Neural progenitor cell (in vitro differentiated cells): ENCODE measurements around the gene ZNF18. TPM values are rescaled to one million over a fixed set of nuclear protein-coding genes. Genes with fewer than 3 reads are reported as not detected.
"Not testable (repeated sequence)": the region's sequence is repeated elsewhere in the genome, so short reads cannot be mapped to it uniquely, and the experiment has no call there.

Source experiments
- DNase-seq: peaks from one replicate; pipeline ENCODE4 v3.0.0-alpha.2; 2016; ENCODE audit warnings: low spot score
- H2AFZ ChIP-seq: fragments of 200-600 bp; sonication (generic); replicated peaks from 2 replicates; pipeline ENCODE4 v1.6.1; 2016; ENCODE audit warnings: antibody characterized with exemption
- H3F3A ChIP-seq: fragments of 200-600 bp; sonication (generic); 2 replicates; pipeline ENCODE4 v1.6.1; 2016; ENCODE audit warnings: antibody characterized with exemption, low read depth
- H3K27ac ChIP-seq: fragments of 200-600 bp; sonication (generic); 2 replicates; pipeline ENCODE4 v1.5.1; 2016; ENCODE audit warnings: mild to moderate bottlenecking
- H3K27me3 ChIP-seq: fragments of 200-600 bp; sonication (generic); 2 replicates; pipeline ENCODE4 v1.6.1; 2016; ENCODE audit warnings: mild to moderate bottlenecking, moderate library complexity
- H3K36me3 ChIP-seq: fragments of 200-600 bp; sonication (generic); 2 replicates; pipeline ENCODE4 v1.5.1; 2016
- H3K4me1 ChIP-seq: fragments of 200-600 bp; sonication (generic); 2 replicates; pipeline ENCODE4 v1.6.1; 2016; ENCODE audit warnings: mixed run types
- H3K4me2 ChIP-seq: fragments of 200-600 bp; sonication (generic); 2 replicates; pipeline ENCODE4 v1.6.1; 2016
- H3K4me3 ChIP-seq: fragments of 200-600 bp; sonication (generic); 2 replicates; pipeline ENCODE4 v1.5.1; 2016
- H3K79me2 ChIP-seq: fragments of 200-600 bp; sonication (generic); 2 replicates; pipeline ENCODE4 v1.6.1; 2016; ENCODE audit warnings: low read depth
- H3K9ac ChIP-seq: fragments of 200-600 bp; sonication (generic); 2 replicates; pipeline ENCODE4 v1.6.1; 2016
- H3K9me3 ChIP-seq: fragments of 200-600 bp; sonication (generic); 2 replicates; pipeline ENCODE4 v1.5.1; 2016; ENCODE audit warnings: low read depth
- H4K20me1 ChIP-seq: fragments of 200-600 bp; sonication (generic); 2 replicates; pipeline ENCODE4 v1.6.1; 2016; ENCODE audit warnings: low read depth
- H3K27ac Mint-ChIP-seq: 3 replicates; pipeline ENCODE4 v1.8.0; 2021; ENCODE audit warnings: mixed read lengths
- H3K27me3 Mint-ChIP-seq: 2 replicates; pipeline ENCODE4 v1.8.0; 2022; ENCODE audit warnings: low read depth, mild to moderate bottlenecking, inconsistent platforms, moderate library complexity, mixed read lengths; ENCODE audit not compliant: insufficient read depth
- H3K36me3 Mint-ChIP-seq: 3 replicates; pipeline ENCODE4 v1.8.0; 2021; ENCODE audit warnings: mixed read lengths
- H3K4me1 Mint-ChIP-seq: 3 replicates; pipeline ENCODE4 v1.8.0; 2021; ENCODE audit warnings: mixed read lengths
- H3K4me3 Mint-ChIP-seq: 3 replicates; pipeline ENCODE4 v1.8.0; 2021; ENCODE audit warnings: mild to moderate bottlenecking, moderate library complexity, mixed read lengths
- H3K9me3 Mint-ChIP-seq: 3 replicates; pipeline ENCODE4 v1.8.0; 2020; ENCODE audit warnings: mixed read lengths
- CTCF ChIP-seq: fragments of 200-600 bp; sonication (generic); IDR thresholded peaks from 2 replicates; pipeline ENCODE4 v1.5.1; 2017; ENCODE audit warnings: antibody characterized with exemption, mild to moderate bottlenecking
- EZH2 ChIP-seq: fragments of 200-600 bp; sonication (generic); IDR thresholded peaks from 2 replicates; pipeline ENCODE4 v1.6.1; 2017; ENCODE audit warnings: antibody characterized with exemption, mild to moderate bottlenecking, moderate library complexity
- EZH2phosphoT487 ChIP-seq: fragments of 200-600 bp; sonication (generic); IDR thresholded peaks from 2 replicates; pipeline ENCODE4 v1.6.1; 2017; ENCODE audit warnings: antibody characterized with exemption
- total RNA-seq: library from RNA; depleted of rRNA; stranded (reverse); fragments of >200 nt; gene quantifications from 2 replicates; pipeline ENCODE4 v1.2.3, GENCODE V29; 2015; ENCODE audit warnings: low replicate concordance

Gene ZNF18
- total RNA-seq, 1 donor from 2014 or later = 15.9 TPM

DNA sequence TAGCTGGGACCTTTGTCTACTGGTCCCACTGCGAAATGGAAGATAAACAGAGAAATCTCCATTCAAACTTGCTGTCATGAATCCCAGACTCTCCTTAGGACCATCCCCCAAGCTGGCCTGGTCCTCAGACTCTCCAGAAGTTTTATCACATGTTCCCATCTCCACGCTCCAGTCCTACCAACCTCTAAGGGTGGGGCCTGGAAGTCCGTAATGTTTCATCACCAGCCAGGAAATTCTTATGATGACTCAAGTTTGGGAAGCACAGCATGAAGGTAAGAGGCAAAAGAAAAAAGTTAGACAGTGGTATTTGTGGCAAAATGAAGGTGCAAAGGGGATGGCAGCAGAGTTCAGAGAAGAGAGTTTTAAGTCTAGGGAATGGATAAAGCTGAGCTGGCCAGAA is 52.7 kb downstream of the ZNF18 start:
- no peak overlapping the region for H3K4me3 Mint-ChIP-seq
- H3K9ac ChIP-seq = no peak overlapping the region
- no peaks in the 10 kb centered on the region for H4K20me1 ChIP-seq
- no peaks in the 10 kb centered on the region for H3F3A ChIP-seq
- TF ChIP-seq EZH2phosphoT487 (no peak), CTCF (no peak), EZH2 (no peak)
- no peak overlapping the region for H3K27ac ChIP-seq
- H3K4me1 ChIP-seq = peaks cover 6% of the 10 kb centered on the region
- no peak overlapping the region for H3K4me2 ChIP-seq
- no peak for DNase-seq
- H2AFZ ChIP-seq = no peak overlapping the region
- H3K36me3 ChIP-seq = no peaks in the 10 kb centered on the region
- H3K9me3 ChIP-seq = no peaks in the 10 kb centered on the region
- H3K27me3 ChIP-seq = no peaks in the 10 kb centered on the region
- H3K27me3 Mint-ChIP-seq = no peaks in the 10 kb centered on the region
- H3K4me1 Mint-ChIP-seq = no peaks in the 10 kb centered on the region
- H3K9me3 Mint-ChIP-seq = no peaks in the 10 kb centered on the region
- no peak overlapping the region for H3K27ac Mint-ChIP-seq
- no peaks in the 10 kb centered on the region for H3K79me2 ChIP-seq
- H3K4me3 ChIP-seq = no peak overlapping the region
- no peaks in the 10 kb centered on the region for H3K36me3 Mint-ChIP-seq

DNA sequence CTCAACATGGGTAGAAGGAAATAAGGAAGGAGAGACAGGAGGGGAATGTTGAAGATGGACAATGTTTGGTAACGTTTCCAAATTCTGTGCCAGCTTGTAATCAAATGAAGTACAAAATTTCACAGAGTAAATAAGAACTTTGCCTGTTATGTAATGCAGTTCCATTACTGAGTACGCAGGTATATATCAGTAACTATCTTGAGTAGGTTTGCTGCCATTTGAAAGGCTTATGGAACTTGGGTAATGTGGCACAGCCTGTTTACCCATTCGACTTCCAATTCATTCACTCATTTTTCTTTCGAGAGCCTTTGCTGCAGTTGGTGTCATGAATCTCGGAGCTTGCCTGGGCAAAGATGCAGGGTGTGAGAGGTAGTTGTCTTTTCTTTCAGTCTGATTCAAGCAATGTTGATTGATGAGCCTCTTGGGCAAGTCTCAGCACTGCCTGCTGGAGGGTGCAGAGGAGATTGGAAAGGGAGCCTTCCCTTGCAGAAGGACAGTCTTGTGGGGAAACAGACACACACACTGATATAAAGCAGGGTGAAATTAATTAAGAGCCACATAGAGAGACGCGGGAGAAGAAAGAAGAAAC is 53.4 kb downstream of the ZNF18 start:
- no peaks in the 10 kb centered on the region for H3F3A ChIP-seq
- no peaks in the 10 kb centered on the region for H3K36me3 ChIP-seq
- H3K4me2 ChIP-seq = no peak overlapping the region
- DNase-seq = no peak
- no peaks in the 10 kb centered on the region for H3K79me2 ChIP-seq
- Mint-ChIP-seq H3K36me3 (no peaks in the 10 kb centered on the region), H3K9me3 (no peaks in the 10 kb centered on the region), H3K27ac (no peak overlapping the region), H3K4me1 (no peaks in the 10 kb centered on the region), H3K27me3 (no peaks in the 10 kb centered on the region), H3K4me3 (no peak overlapping the region)
- H3K9me3 ChIP-seq = no peaks in the 10 kb centered on the region
- TF ChIP-seq EZH2phosphoT487 = no peak
- no peak for TF ChIP-seq EZH2
- TF ChIP-seq CTCF = no peak
- peaks cover 6% of the 10 kb centered on the region for H3K4me1 ChIP-seq
- no peaks in the 10 kb centered on the region for H3K27me3 ChIP-seq
- H3K9ac ChIP-seq = no peak overlapping the region
- H2AFZ ChIP-seq = no peak overlapping the region
- no peaks in the 10 kb centered on the region for H4K20me1 ChIP-seq
- no peak overlapping the region for H3K4me3 ChIP-seq
- no peak overlapping the region for H3K27ac ChIP-seq

GRCh38 chr17:11943086-11943485 is 54.2 kb downstream of the ZNF18 start:
- H4K20me1 ChIP-seq, H3K27me3 ChIP-seq, H3K9me3 Mint-ChIP-seq, H3K4me3 ChIP-seq, H3K4me3 Mint-ChIP-seq, H3K9me3 ChIP-seq, H3K4me2 ChIP-seq, DNase-seq, H3K4me1 Mint-ChIP-seq, H3F3A ChIP-seq, H3K9ac ChIP-seq, H3K36me3 ChIP-seq, H3K27me3 Mint-ChIP-seq, H3K27ac ChIP-seq, H3K27ac Mint-ChIP-seq, H2AFZ ChIP-seq, H3K79me2 ChIP-seq, H3K4me1 ChIP-seq, H3K36me3 Mint-ChIP-seq: not testable (repeated sequence)

GRCh38 chr17:11940904-11941303 is 56.4 kb downstream of the ZNF18 start:
- H3K9me3 Mint-ChIP-seq = no peaks in the 10 kb centered on the region
- H4K20me1 ChIP-seq = no peaks in the 10 kb centered on the region
- peaks cover 5% of the 10 kb centered on the region for H3K27me3 Mint-ChIP-seq
- TF ChIP-seq EZH2phosphoT487 (no peak), EZH2 (no peak), CTCF (no peak)
- no peak overlapping the region for H3K4me3 ChIP-seq
- no peak overlapping the region for H2AFZ ChIP-seq
- H3K27me3 ChIP-seq = no peaks in the 10 kb centered on the region
- no peak overlapping the region for H3K27ac Mint-ChIP-seq
- H3K4me2 ChIP-seq = no peak overlapping the region
- H3K36me3 ChIP-seq = no peaks in the 10 kb centered on the region
- peaks cover 6% of the 10 kb centered on the region for H3K4me1 ChIP-seq
- no peaks in the 10 kb centered on the region for H3F3A ChIP-seq
- no peak overlapping the region for H3K4me3 Mint-ChIP-seq
- DNase-seq = no peak
- H3K4me1 Mint-ChIP-seq = no peaks in the 10 kb centered on the region
- H3K9me3 ChIP-seq = no peaks in the 10 kb centered on the region
- no peaks in the 10 kb centered on the region for H3K79me2 ChIP-seq
- no peak overlapping the region for H3K9ac ChIP-seq
- no peak overlapping the region for H3K27ac ChIP-seq
- H3K36me3 Mint-ChIP-seq = no peaks in the 10 kb centered on the region
